ENCODE data around the gene MRGPRD.

Gene MRGPRD

DNA sequence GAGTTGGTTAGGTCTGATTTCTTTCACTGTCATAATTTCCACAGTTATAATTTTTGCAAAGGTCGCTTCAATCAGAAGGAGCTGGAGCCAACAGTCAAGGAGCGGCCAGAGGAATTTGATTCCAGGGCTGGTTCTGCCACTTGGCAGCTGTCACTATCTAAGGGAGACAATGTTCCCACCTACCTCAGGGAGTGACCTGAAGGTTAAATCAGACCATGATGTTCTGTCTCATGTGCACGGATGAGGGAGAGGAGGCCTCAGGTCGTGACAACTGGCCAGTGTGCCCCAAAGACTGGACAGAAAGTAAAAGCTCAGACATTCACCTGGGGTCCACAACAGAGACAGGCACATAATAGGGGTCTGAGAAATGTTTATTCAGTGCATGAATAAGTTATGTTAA, 7.6 kb downstream of the MRGPRD start:
- Histone ChIP-seq H3K9ac (ENCODE audit: low read depth, low read length, poor library complexity, severe bottlenecking) (no peak overlapping the region), H3K27me3 (ENCODE audit: insufficient read depth, low read length, poor library complexity, severe bottlenecking) (no peaks in the 10 kb centered on the region), H3K9me2 (replicated peaks; ENCODE audit: low read depth, low read length) (no peaks in the 10 kb centered on the region), H3K4me2 (ENCODE audit: low read depth, low read length, poor library complexity, severe bottlenecking) (no peak overlapping the region), H3K79me2 (ENCODE audit: insufficient read depth, low read length) (no peaks in the 10 kb centered on the region), H3K36me3 (ENCODE audit: insufficient read depth, low read length) (no peaks in the 10 kb centered on the region), H4K20me1 (ENCODE audit: insufficient read depth, low read length, poor library complexity, severe bottlenecking) (no peaks in the 10 kb centered on the region), H2AFZ (ENCODE audit: low read length) (no peak overlapping the region), H3F3A (ENCODE audit: low read depth) (no peaks in the 10 kb centered on the region), H3K4me1 (ENCODE audit: insufficient read depth, low read length, poor library complexity, severe bottlenecking) (no peaks in the 10 kb centered on the region), H3K4me3 (ENCODE audit: low read length, poor library complexity, severe bottlenecking) (no peak overlapping the region), H3K9me3 (ENCODE audit: insufficient read depth, low read depth, low read length) (no peaks in the 10 kb centered on the region)
- TF ChIP-seq EZH2phosphoT487 (IDR thresholded peaks at IDR 0.05; ENCODE audit: borderline replicate concordance) (no peak), CTCF (conservative IDR thresholded peaks at IDR 0.05; ENCODE audit: low read length) (no peak)

- Histone ChIP-seq H3F3A (ENCODE audit: low read depth) (no peaks in the 10 kb centered on the region), H3K9me2 (replicated peaks; ENCODE audit: low read depth, low read length) (no peaks in the 10 kb centered on the region), H3K4me3 (ENCODE audit: low read length, poor library complexity, severe bottlenecking) (no peak overlapping the region), H3K36me3 (ENCODE audit: insufficient read depth, low read length) (no peaks in the 10 kb centered on the region), H3K27me3 (ENCODE audit: insufficient read depth, low read length, poor library complexity, severe bottlenecking) (no peaks in the 10 kb centered on the region), H3K9ac (ENCODE audit: low read depth, low read length, poor library complexity, severe bottlenecking) (no peak overlapping the region), H3K4me2 (ENCODE audit: low read depth, low read length, poor library complexity, severe bottlenecking) (no peak overlapping the region), H4K20me1 (ENCODE audit: insufficient read depth, low read length, poor library complexity, severe bottlenecking) (no peaks in the 10 kb centered on the region), H3K9me3 (ENCODE audit: insufficient read depth, low read depth, low read length) (no peaks in the 10 kb centered on the region), H2AFZ (ENCODE audit: low read length) (no peak overlapping the region), H3K79me2 (ENCODE audit: insufficient read depth, low read length) (no peaks in the 10 kb centered on the region), H3K4me1 (ENCODE audit: insufficient read depth, low read length, poor library complexity, severe bottlenecking) (peaks cover 4% of the 10 kb centered on the region)
- TF ChIP-seq CTCF (conservative IDR thresholded peaks at IDR 0.05; ENCODE audit: low read length) (no peak), EZH2phosphoT487 (IDR thresholded peaks at IDR 0.05; ENCODE audit: borderline replicate concordance) (no peak)
Observed at GRCh38 chr11:68970921-68971636, 9.7 kb downstream of the MRGPRD start.

DNA sequence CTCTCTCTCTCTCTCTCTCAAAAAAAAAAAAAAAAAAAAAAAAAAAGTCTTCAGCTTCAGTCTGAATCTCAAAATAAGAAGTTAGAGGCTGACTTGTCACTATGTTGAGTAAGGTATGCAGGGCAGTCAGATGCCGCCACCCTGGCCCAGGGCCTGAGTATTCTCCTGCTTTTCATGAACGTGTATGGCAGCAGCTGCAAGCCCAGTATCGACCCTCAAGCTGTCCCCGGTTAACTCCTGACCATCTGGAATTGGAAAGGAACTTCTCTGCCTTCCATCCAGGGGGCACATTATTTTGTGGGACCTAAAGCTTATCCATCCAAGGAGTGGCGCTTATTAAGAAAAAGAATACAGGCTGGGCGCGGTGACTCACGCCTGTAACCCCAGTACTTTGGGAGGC, 11.4 kb downstream of the MRGPRD start:
- no peak overlapping the region for H3K9ac ChIP-seq (ENCODE audit: low read depth, low read length, poor library complexity, severe bottlenecking)
- H3K4me3 ChIP-seq (ENCODE audit: low read length, poor library complexity, severe bottlenecking): no peak overlapping the region
- no peaks in the 10 kb centered on the region for H3K79me2 ChIP-seq (ENCODE audit: insufficient read depth, low read length)
- H3K4me2 ChIP-seq (ENCODE audit: low read depth, low read length, poor library complexity, severe bottlenecking): no peak overlapping the region
- H3K4me1 ChIP-seq (ENCODE audit: insufficient read depth, low read length, poor library complexity, severe bottlenecking): peaks cover 6% of the 10 kb centered on the region
- no peaks in the 10 kb centered on the region for H3K36me3 ChIP-seq (ENCODE audit: insufficient read depth, low read length)
- H3K9me2 ChIP-seq (replicated peaks; ENCODE audit: low read depth, low read length): no peaks in the 10 kb centered on the region
- no peaks in the 10 kb centered on the region for H3F3A ChIP-seq (ENCODE audit: low read depth)
- TF ChIP-seq EZH2phosphoT487 (IDR thresholded peaks at IDR 0.05; ENCODE audit: borderline replicate concordance) (no peak), CTCF (conservative IDR thresholded peaks at IDR 0.05; ENCODE audit: low read length) (no peak)
- H4K20me1 ChIP-seq (ENCODE audit: insufficient read depth, low read length, poor library complexity, severe bottlenecking): no peaks in the 10 kb centered on the region
- H3K27me3 ChIP-seq (ENCODE audit: insufficient read depth, low read length, poor library complexity, severe bottlenecking): no peaks in the 10 kb centered on the region
- no peak overlapping the region for H2AFZ ChIP-seq (ENCODE audit: low read length)
- no peaks in the 10 kb centered on the region for H3K9me3 ChIP-seq (ENCODE audit: insufficient read depth, low read depth, low read length)

All from Loucy (cell line).